PC-9 (cell line): Measurements from ENCODE around the gene GUK1.

ENCODE experiments used
- CTCF ChIP-seq: fragments of 200-600 bp; sonication (generic); conservative IDR thresholded peaks from 2 replicates; pipeline ENCODE4 v1.6.1; 2017; ENCODE audit warnings: mixed run types, antibody characterized with exemption, mild to moderate bottlenecking, moderate library complexity
- EZH2 ChIP-seq: fragments of 200-600 bp; sonication (generic); IDR thresholded peaks from 2 replicates; pipeline ENCODE4 v1.8.0; 2017; ENCODE audit warnings: antibody characterized with exemption, low read depth

- TF ChIP-seq CTCF: no peak
- no peak for TF ChIP-seq EZH2
Observed at GRCh38 chr1:228161866-228162265, 21.8 kb downstream of the GUK1 start.
